Thoracic aorta (tissue), 2 donors: ENCODE data around the gene IFT88. TPM values are rescaled to one million over a fixed set of nuclear protein-coding genes. Genes with fewer than 3 reads are reported as not detected.

ENCODE experiments used
- ATAC-seq: fragments of 150-250 bp; one replicate; pipeline ENCODE4 v1.8.0; 2017; ENCODE audit warnings: low read depth; ENCODE audit not compliant: insufficient number of reproducible peaks, low FRiP score
- DNase-seq: peaks from one replicate; pipeline ENCODE4 v3.0.0-alpha.2; 2020; ENCODE audit warnings: low spot score
- H3K27ac ChIP-seq, 2 donors: fragments of 200-600 bp; sonication (generic); 1 replicate in 1 of 2; 2 replicates in 1 of 2; pipeline ENCODE4 v1.5.1; 2016; ENCODE audit warnings: mild to moderate bottlenecking in 2 of 2, moderate library complexity in 2 of 2
- H3K27me3 ChIP-seq: fragments of 200-600 bp; sonication (generic); replicated peaks from 2 replicates; pipeline ENCODE4 v1.6.0; 2016; ENCODE audit warnings: mild to moderate bottlenecking; ENCODE audit not compliant: insufficient read depth
- H3K36me3 ChIP-seq: fragments of 200-600 bp; sonication (generic); one replicate; pipeline ENCODE4 v1.5.1; 2016
- H3K4me1 ChIP-seq, 2 donors: fragments of 200-600 bp; sonication (generic); 1 replicate in 1 of 2; 2 replicates in 1 of 2; pipeline versions ENCODE4 v1.5.1 to v1.6.0; 2016; ENCODE audit warnings: low read depth in 2 of 2, mild to moderate bottlenecking in 1 of 2; ENCODE audit not compliant: control insufficient read depth in 1 of 2
- H3K4me3 ChIP-seq: fragments of 200-600 bp; sonication (generic); 2 replicates; pipeline ENCODE4 v1.5.1; 2016; ENCODE audit warnings: mild to moderate bottlenecking
- H3K9me3 ChIP-seq: fragments of 200-600 bp; sonication (generic); 2 replicates; pipeline ENCODE4 v1.5.1; 2016
- CTCF ChIP-seq: fragments of 200-600 bp; sonication (generic); IDR thresholded peaks from one replicate; pipeline ENCODE4 v1.5.1; 2019; ENCODE audit warnings: antibody characterized with exemption
- total RNA-seq, 2 donors: library from RNA; depleted of rRNA; stranded (reverse); fragments of >200 nt; gene quantifications; one replicate each; pipeline versions ENCODE4 v1.1.0 to v1.2.3, GENCODE V29; 2016

IFT88 gene
- total RNA-seq, 2 donors from 2014 or later: 8.8 to 13.0 TPM

- DNase-seq: no peak
- ATAC-seq: no peak
- Histone ChIP-seq H3K4me3 (no peak overlapping the region), H3K9me3 (no peaks in the 10 kb centered on the region), H3K36me3 (peaks cover 17% of the 10 kb centered on the region), H3K4me1 (no peaks in the 10 kb centered on the region), H3K27ac (no peak overlapping the region), H3K27me3 (no peaks in the 10 kb centered on the region)
- TF ChIP-seq CTCF: no peak
Observed at GRCh38 chr13:20608438-20609020, 41.6 kb downstream of the IFT88 start.

GRCh38 chr13:20609145-20609544 lies 42.2 kb downstream of the IFT88 start:
- Histone ChIP-seq H3K27me3 (no peaks in the 10 kb centered on the region), H3K36me3 (peaks cover 17% of the 10 kb centered on the region), H3K4me3 (no peak overlapping the region), H3K4me1 (no peaks in the 10 kb centered on the region), H3K27ac (no peak overlapping the region), H3K9me3 (no peaks in the 10 kb centered on the region)
- ATAC-seq (no peak), DNase-seq (no peak)
- no peak for TF ChIP-seq CTCF

- DNase-seq: no peak
- Histone ChIP-seq H3K4me3 (no peak overlapping the region), H3K4me1 (no peaks in the 10 kb centered on the region), H3K36me3 (peaks cover 17% of the 10 kb centered on the region), H3K9me3 (no peaks in the 10 kb centered on the region), H3K27ac (no peak overlapping the region), H3K27me3 (no peaks in the 10 kb centered on the region)
- no peak for ATAC-seq
- no peak for TF ChIP-seq CTCF
Observed at GRCh38 chr13:20610006-20610405, 43.0 kb downstream of the IFT88 start.

GRCh38 chr13:20616059-20616797 lies 49.3 kb downstream of the IFT88 start:
- DNase-seq (no peak), ATAC-seq (no peak)
- Histone ChIP-seq H3K9me3 (no peaks in the 10 kb centered on the region), H3K4me3 (no peak overlapping the region), H3K27me3 (no peaks in the 10 kb centered on the region), H3K4me1 (no peaks in the 10 kb centered on the region), H3K36me3 (no peaks in the 10 kb centered on the region), H3K27ac (no peak overlapping the region)
- no peak for TF ChIP-seq CTCF

GRCh38 chr13:20623000-20623399 lies 56.0 kb downstream of the IFT88 start:
- DNase-seq: no peak
- H3K36me3 ChIP-seq: peaks cover 3% of the 10 kb centered on the region
- TF ChIP-seq CTCF: no peak

More at GRCh38 chr13:20623000-20623399, 56.0 kb downstream of the IFT88 start:
- H3K27me3 ChIP-seq: no peaks in the 10 kb centered on the region
- peaks cover 4% of the 10 kb centered on the region for H3K9me3 ChIP-seq
- no peak for ATAC-seq
- no peak overlapping the region for H3K4me3 ChIP-seq
- H3K4me1 ChIP-seq: no peaks in the 10 kb centered on the region
- H3K27ac ChIP-seq: no peak overlapping the region
